ENCODE data around the gene ATOSB. TPM values are rescaled to one million over a fixed set of nuclear protein-coding genes. Genes with fewer than 3 reads are reported as not detected.

Gene ATOSB
- total RNA-seq, 4 donors from 2014 or later = 16.2 to 26.4 (median 21.7) TPM

DNA sequence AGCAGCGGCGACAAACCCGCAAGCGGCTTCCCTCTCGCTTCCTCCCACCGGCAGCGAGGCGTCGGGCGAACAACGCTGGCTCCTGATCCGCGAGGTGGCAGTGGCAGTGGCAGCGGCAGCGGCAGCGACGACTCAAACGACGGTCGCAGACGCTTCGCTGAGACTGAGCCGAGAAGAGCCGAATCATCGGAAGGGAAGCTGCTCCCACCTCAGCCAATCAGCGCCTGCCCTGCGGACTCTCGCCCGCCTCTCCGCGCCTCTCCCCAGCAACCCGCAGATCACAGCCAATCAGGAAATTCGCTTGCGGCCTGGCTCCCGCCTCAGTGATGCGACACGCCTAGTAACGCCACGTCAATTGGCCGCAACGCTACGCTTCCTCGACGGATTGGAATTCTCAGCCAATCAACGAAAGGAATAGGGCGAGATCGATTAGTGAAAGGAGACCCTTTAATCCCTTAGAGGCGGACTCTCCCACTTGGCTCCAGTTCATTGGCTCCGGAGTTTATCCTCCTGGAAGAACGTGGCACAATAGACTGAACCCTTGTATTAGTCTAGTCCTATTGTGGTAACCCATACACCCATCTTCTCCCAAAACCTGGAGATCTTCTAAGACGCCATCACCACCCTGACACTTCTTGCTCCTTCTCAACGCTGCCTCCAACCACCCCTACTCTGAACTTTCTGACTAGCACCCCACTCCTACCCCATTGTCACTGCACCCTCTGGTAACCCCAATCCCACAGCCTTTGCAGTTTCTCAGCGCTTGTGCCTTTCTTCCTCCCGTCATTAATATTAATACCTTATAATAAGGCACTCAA lies 43.0 kb downstream of the ATOSB start, which contains the start of gene VCP:
VCP (minus strand) TSS at position 165 of the 818 bp plus-strand sequence. CDS start 272 bp downstream, outside the sequence.
- intact Hi-C loops (cut with DNase I) = loop anchor here (5.0 kb wide), 1 partner anchor 85 kb away; the partner anchor contains the start of gene DNAJB5
- Histone ChIP-seq H3K4me3 (peak within 1 kb of the TSS; percentile 85 to 100 (median 92)), H3K9me3 (no peaks in the 10 kb centered on the region), H3K36me3 (peaks cover 4 to 38% (median 19%) of the 10 kb centered on the region in 4 donors), H3K4me1 (peaks cover 37 to 48% (median 42%) of the 10 kb centered on the region in 4 donors), H3K27ac (replicated peaks in 1 of 4) (peak within 1 kb of the TSS; percentile 98 to 100 (median 100)), H3K27me3 (no peaks in the 10 kb centered on the region)
- TF ChIP-seq EP300 (IDR thresholded peaks at IDR 0.05) (no peak), POLR2AphosphoS5 (IDR thresholded peaks at IDR 0.05) (peak; percentile 91 to 98), POLR2A (IDR thresholded peaks at IDR 0.05; ENCODE audit: low read depth) (peak; percentile 81)
- TF ChIP-seq, protein P1, sequence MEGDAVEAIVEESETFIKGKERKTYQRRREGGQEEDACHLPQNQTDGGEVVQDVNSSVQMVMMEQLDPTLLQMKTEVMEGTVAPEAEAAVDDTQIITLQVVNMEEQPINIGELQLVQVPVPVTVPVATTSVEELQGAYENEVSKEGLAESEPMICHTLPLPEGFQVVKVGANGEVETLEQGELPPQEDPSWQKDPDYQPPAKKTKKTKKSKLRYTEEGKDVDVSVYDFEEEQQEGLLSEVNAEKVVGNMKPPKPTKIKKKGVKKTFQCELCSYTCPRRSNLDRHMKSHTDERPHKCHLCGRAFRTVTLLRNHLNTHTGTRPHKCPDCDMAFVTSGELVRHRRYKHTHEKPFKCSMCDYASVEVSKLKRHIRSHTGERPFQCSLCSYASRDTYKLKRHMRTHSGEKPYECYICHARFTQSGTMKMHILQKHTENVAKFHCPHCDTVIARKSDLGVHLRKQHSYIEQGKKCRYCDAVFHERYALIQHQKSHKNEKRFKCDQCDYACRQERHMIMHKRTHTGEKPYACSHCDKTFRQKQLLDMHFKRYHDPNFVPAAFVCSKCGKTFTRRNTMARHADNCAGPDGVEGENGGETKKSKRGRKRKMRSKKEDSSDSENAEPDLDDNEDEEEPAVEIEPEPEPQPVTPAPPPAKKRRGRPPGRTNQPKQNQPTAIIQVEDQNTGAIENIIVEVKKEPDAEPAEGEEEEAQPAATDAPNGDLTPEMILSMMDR (IDR thresholded peaks at IDR 0.05) = no peak
- WGBS = 10% methylated on average over 23 of the region's 54 CpGs
- DNase-seq (ENCODE audit: extremely low spot score) = peak; percentile 99

DNA sequence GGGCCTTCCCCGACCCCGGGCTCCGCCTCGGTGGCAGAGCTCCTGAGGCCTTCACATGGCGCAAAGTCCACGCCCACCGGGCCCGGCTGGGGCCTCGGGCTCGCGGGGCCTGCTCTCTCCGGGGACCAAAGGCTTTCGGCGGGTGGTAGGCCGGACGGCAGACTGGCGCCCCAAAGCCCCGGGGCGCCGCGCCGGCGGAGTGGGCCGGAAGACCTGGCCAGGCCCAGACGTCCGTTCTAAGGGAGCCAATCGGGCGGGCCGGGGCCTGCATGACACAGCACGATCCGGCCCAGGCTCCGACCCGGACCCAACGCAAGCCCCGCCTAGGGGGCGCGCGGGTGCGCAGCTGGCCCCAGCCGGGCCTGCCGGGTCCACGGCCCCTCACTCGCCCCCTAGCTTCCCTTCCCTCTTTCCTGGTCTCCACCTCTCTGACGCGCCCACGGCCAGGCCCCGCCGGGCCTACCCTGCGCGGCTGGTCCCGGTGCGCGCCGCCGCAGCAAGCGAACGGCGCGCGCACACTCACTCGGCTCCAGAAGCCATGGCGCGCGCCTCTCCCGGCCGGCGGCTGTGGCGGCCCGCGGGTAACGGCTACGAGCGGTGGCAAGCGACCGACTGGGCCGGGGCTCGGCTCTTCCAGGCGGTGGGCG lies 43.7 kb downstream of the ATOSB start:
- Histone ChIP-seq H3K27ac (replicated peaks in 1 of 4) (peak overlapping the region; percentile 98 to 100 (median 100)), H3K36me3 (peaks cover 11 to 45% (median 26%) of the 10 kb centered on the region in 4 donors), H3K4me3 (peak overlapping the region; percentile 85 to 100 (median 92)), H3K27me3 (no peaks in the 10 kb centered on the region), H3K9me3 (no peaks in the 10 kb centered on the region), H3K4me1 (peaks cover 37 to 52% (median 47%) of the 10 kb centered on the region in 4 donors)
- WGBS = under 1% methylated on average over 53 of the region's 79 CpGs
- TF ChIP-seq, protein P1 (IDR thresholded peaks at IDR 0.05) = peak; percentile 20 to 37 (median 34)
- TF ChIP-seq POLR2AphosphoS5 (IDR thresholded peaks at IDR 0.05) (peak; percentile 66 to 67), POLR2A (IDR thresholded peaks at IDR 0.05; ENCODE audit: low read depth) (peak; percentile 76), EP300 (IDR thresholded peaks at IDR 0.05) (no peak)
- intact Hi-C loops (cut with DNase I) = loop anchor here (5.0 kb wide), 1 partner anchor 85 kb away; the partner anchor contains the start of gene DNAJB5
- DNase-seq (ENCODE audit: extremely low spot score) = peak; percentile 95

DNA sequence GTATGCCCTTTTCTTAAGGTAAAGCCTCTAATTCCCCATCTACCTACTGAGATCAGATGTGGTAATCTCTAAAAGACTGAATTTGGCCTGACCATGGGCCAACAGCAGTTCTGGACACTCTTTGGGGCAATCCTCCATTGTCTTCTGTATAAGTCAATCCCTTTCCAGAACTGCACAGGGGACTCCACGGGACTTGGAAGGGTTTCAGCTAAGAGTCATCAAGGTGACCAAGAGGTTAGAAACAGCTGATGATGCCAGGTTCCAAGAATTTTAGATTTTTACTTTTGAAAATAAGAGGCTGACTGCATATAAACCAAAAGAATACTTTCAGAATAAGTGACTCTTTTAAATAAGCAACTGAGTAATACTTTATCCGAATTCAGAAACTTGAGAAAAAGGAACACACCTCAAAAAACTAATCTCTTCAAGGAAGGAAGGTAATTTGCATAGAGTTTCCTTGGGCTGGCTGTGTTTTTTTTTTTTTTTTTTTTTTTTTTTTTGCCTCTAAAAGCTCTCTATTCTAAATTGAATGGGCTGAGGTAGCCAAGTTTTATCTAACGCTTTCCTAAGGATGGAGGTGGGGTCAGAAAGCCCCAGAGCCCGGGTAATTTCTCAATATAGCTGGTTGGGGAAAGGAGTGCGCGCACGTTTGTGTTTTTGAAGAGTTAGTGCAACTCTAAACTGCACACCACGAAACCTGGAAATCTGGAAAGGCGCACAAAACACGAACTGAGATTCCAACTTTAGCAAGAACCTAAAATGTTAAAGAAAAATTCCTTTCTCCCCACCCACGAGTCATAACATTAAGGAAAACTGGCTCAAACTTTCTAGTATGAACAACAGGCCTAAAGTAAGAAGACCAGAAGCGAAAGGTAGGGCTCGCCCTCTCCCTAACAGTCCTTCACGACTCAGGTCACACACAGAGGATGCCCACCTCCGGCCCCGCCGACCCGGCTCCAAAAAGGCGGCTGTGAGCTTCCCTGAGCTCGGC lies 44.5 kb downstream of the ATOSB start:
- intact Hi-C loops (cut with DNase I) = loop anchor here (5.0 kb wide), 1 partner anchor 84 kb away; the partner anchor contains the start of gene DNAJB5
- peak overlapping the region; percentile 98 to 100 (median 100) for H3K27ac ChIP-seq (replicated peaks in 1 of 4)
- under 1% methylated on average over 16 of the region's 20 CpGs for WGBS
- TF ChIP-seq EP300 (IDR thresholded peaks at IDR 0.05) (no peak), POLR2A (IDR thresholded peaks at IDR 0.05; ENCODE audit: low read depth) (no peak), POLR2AphosphoS5 (IDR thresholded peaks at IDR 0.05) (no peak)
- TF ChIP-seq, protein P1 (IDR thresholded peaks at IDR 0.05) = no peak
- peaks cover 20 to 45% (median 30%) of the 10 kb centered on the region in 4 donors for H3K36me3 ChIP-seq
- H3K4me3 ChIP-seq = peak overlapping the region; percentile 85 to 100 (median 92)
- H3K4me1 ChIP-seq = peaks cover 37 to 54% (median 47%) of the 10 kb centered on the region in 4 donors
- no peak for DNase-seq (ENCODE audit: extremely low spot score)
- H3K9me3 ChIP-seq = no peaks in the 10 kb centered on the region
- no peaks in the 10 kb centered on the region for H3K27me3 ChIP-seq

DNA sequence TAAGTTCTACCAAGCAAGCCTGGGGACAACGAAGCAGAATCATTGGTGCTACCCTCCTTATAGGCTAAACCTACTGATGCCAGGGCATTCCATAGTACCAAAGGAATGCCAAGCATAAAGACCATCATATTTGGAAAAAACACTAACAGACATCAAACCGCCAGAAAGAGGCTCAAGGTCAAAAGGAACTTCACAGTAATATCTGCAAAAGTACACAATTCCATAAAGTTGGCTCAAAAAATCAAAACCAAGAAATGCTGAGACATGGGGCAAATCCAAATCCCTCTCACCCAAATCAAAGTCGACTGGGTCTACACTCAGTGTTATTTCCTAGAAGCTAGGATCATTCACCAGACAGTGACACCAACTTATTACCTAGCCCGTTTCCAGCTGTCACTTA lies 46.6 kb downstream of the ATOSB start:
- H3K27me3 ChIP-seq = no peaks in the 10 kb centered on the region
- no peaks in the 10 kb centered on the region for H3K9me3 ChIP-seq
- intact Hi-C loops (cut with DNase I) = no loop called here
- WGBS = 65% methylated on average over 4 of the region's 4 CpGs
- peak overlapping the region in 3 of 4 donors; percentile 24 to 100 (median 100) for H3K27ac ChIP-seq (replicated peaks in 1 of 4)
- peaks cover 37 to 54% (median 47%) of the 10 kb centered on the region in 4 donors for H3K4me1 ChIP-seq
- DNase-seq (ENCODE audit: extremely low spot score) = no peak
- no peak overlapping the region for H3K4me3 ChIP-seq
- TF ChIP-seq, protein P1 (IDR thresholded peaks at IDR 0.05) = no peak
- TF ChIP-seq POLR2A (IDR thresholded peaks at IDR 0.05; ENCODE audit: low read depth) (no peak), EP300 (IDR thresholded peaks at IDR 0.05) (no peak), POLR2AphosphoS5 (IDR thresholded peaks at IDR 0.05) (no peak)
- peaks cover 41 to 45% (median 42%) of the 10 kb centered on the region in 4 donors for H3K36me3 ChIP-seq

All from esophagus muscularis mucosa (tissue), 4 donors.